Suprapubic skin (tissue), 4 donors: ENCODE data around the gene C11orf68. TPM values are rescaled to one million over a fixed set of nuclear protein-coding genes. Genes with fewer than 3 reads are reported as not detected.

Source experiments
- DNase-seq, 2 donors: peaks; one replicate each; pipeline ENCODE4 v3.0.0-alpha.2; 2019; ENCODE audit warnings: low spot score in 2 of 2
- H3K27ac ChIP-seq: fragments of 200-600 bp; sonication (generic); one replicate; pipeline ENCODE4 v1.5.1; 2019
- H3K27me3 ChIP-seq: fragments of 200-600 bp; sonication (generic); one replicate; pipeline ENCODE4 v1.5.1; 2019
- H3K36me3 ChIP-seq: fragments of 200-600 bp; sonication (generic); one replicate; pipeline ENCODE4 v1.5.1; 2019
- H3K4me1 ChIP-seq: fragments of 200-600 bp; sonication (generic); one replicate; pipeline ENCODE4 v1.5.1; 2019
- H3K4me3 ChIP-seq: fragments of 200-600 bp; sonication (generic); one replicate; pipeline ENCODE4 v1.5.1; 2019; ENCODE audit warnings: mild to moderate bottlenecking
- H3K9me3 ChIP-seq: fragments of 200-600 bp; sonication (generic); one replicate; pipeline ENCODE4 v1.5.1; 2019
- CTCF ChIP-seq, 2 donors: fragments of 200-600 bp in 1 of 2; fragments of 450-650 bp in 1 of 2; sonication (generic) in 1 of 2; IDR thresholded peaks; one replicate each; pipeline ENCODE4 v1.5.1; 2016 to 2019; ENCODE audit warnings: antibody characterized with exemption in 2 of 2, mild to moderate bottlenecking in 1 of 2, moderate library complexity in 1 of 2
- EP300 ChIP-seq: sonication (generic); formaldehyde crosslinking; IDR thresholded peaks from one replicate; pipeline ENCODE4 v1.6.1; 2017; ENCODE audit warnings: antibody characterized with exemption
- POLR2A ChIP-seq, 2 donors: fragments of 450-650 bp; IDR thresholded peaks; one replicate each; pipeline ENCODE4 v1.6.1; 2017; ENCODE audit warnings: antibody characterized with exemption in 2 of 2, mild to moderate bottlenecking in 2 of 2, moderate library complexity in 2 of 2
- POLR2AphosphoS5 ChIP-seq, 3 donors: sonication (generic); formaldehyde crosslinking; IDR thresholded peaks; one replicate each; pipeline ENCODE4 v1.6.1; 2017; ENCODE audit warnings: antibody characterized with exemption in 3 of 3
- WGBS: methylation state at CpG from one replicate; pipeline ENCODE4 v1.1.5; 2018; 5-methylcytosine and 5-hydroxymethylcytosine counted together
- total RNA-seq, 4 donors: library from RNA; depleted of rRNA; stranded (reverse); fragments of >200 nt; gene quantifications; one replicate each; pipeline ENCODE4 v1.1.0, GENCODE V29; 2016

Gene C11orf68
- total RNA-seq, 4 donors from 2014 or later = 17.4 to 21.6 (median 19.5) TPM

DNA sequence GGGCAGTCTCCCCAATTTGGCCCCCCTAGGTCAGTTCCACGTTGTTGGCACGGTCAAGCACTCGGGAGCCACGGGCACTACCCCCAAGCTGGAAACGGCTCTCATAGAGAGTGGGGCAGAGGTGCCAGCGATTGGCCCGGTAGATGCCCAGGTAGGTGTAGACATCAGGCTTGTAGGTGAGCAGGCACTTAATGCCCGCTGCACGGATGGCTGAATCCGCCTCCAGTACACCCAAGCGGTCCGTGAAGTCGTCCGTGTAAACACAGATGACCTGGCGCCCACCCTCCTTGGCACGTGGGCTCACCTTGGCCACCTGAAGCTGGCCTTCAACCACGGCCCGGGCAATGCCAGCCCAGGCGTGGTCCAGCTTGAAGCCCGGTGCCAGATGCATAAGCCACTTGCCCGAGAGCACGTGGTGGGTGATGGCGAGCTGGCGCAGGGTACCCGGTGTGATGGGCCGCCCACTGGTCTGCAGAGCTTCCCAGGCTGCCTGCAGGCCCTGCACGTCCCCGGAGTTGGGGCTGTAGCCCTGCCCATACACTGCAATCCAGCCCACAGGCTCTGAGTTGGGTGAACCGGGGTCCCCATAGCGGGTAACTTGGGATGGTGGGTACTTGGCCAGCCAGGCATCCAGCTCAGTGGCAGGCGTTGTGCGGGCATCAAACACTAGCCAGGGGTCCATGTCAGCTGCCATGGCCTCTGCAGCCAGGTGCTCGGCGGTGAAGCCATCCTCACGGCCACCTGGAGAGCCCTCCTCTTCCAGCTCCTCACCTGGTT is 1.2 kb downstream of the C11orf68 start:
- DNase-seq = peak in 1 of 2 donors; percentile 74
- peak overlapping the region; percentile 90 for H3K4me3 ChIP-seq
- H3K4me1 ChIP-seq = peaks cover 74% of the 10 kb centered on the region
- no CpG with 5 or more reads among the region's 35 CpGs for WGBS
- no peaks in the 10 kb centered on the region for H3K27me3 ChIP-seq
- H3K9me3 ChIP-seq = no peaks in the 10 kb centered on the region
- H3K27ac ChIP-seq = peak overlapping the region; percentile 98
- peaks cover 10% of the 10 kb centered on the region for H3K36me3 ChIP-seq
- TF ChIP-seq POLR2A (IDR thresholded peaks at IDR 0.05) (no peak), POLR2AphosphoS5 (IDR thresholded peaks at IDR 0.05) (no peak), EP300 (no peak), CTCF (IDR thresholded peaks at IDR 0.05) (no peak)

DNA sequence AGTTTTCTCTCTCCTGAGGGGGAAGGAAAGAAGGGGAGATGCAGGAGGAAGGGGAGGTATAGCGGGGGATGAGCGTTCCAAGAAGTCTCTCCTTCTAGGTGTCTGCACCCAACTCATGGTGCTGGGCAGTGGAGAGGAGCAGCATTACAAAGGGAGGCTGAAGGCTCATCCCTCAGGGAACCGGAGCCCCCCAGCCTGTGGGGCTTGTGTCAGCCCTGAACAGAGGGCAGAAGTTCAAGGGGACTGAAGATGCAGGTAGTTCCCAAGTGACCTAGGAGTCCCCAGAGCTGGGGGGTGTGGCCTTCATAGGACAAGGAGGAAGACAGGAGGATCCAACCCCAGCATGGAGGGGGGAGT is 1.8 kb downstream of the C11orf68 start:
- peaks cover 4% of the 10 kb centered on the region for H3K36me3 ChIP-seq
- H3K9me3 ChIP-seq = no peaks in the 10 kb centered on the region
- 73% methylated on average over 3 of the region's 3 CpGs for WGBS
- no peak for DNase-seq
- H3K4me3 ChIP-seq = peak overlapping the region; percentile 90
- peak overlapping the region; percentile 81 for H3K27ac ChIP-seq
- TF ChIP-seq POLR2AphosphoS5 (IDR thresholded peaks at IDR 0.05) (no peak), POLR2A (IDR thresholded peaks at IDR 0.05) (no peak), EP300 (no peak), CTCF (IDR thresholded peaks at IDR 0.05) (no peak)
- H3K4me1 ChIP-seq = peaks cover 76% of the 10 kb centered on the region
- H3K27me3 ChIP-seq = no peaks in the 10 kb centered on the region

DNA sequence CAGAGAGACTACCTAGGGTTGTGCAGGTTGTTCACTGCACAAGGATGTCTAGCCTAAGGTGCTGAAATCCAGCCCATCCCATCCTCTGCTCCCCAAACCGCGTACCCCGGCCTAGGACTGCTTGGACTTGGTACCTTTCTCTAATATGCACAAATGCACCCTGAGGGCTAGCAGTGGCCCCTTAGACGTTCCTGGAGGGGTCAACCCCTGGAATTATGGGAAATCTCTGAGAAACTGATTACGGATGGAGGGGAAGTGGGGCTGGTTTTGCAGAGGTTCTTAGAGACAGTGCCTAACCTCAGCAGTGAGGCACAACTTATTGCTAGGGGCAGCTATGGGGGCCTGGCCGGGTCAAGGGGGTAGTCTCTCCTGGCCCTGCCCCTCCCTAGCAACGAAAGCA is 2.5 kb downstream of the C11orf68 start:
- no peaks in the 10 kb centered on the region for H3K27me3 ChIP-seq
- DNase-seq = peak in 1 of 2 donors; percentile 76
- H3K9me3 ChIP-seq = no peaks in the 10 kb centered on the region
- no peak for TF ChIP-seq POLR2AphosphoS5 (IDR thresholded peaks at IDR 0.05)
- no peak for TF ChIP-seq CTCF (IDR thresholded peaks at IDR 0.05)
- no peak for TF ChIP-seq POLR2A (IDR thresholded peaks at IDR 0.05)
- no peak for TF ChIP-seq EP300
- peak overlapping the region; percentile 6 for H3K4me3 ChIP-seq
- 60% methylated on average over 3 of the region's 7 CpGs for WGBS
- no peaks in the 10 kb centered on the region for H3K36me3 ChIP-seq
- H3K27ac ChIP-seq = peak overlapping the region; percentile 81
- peaks cover 82% of the 10 kb centered on the region for H3K4me1 ChIP-seq

DNA sequence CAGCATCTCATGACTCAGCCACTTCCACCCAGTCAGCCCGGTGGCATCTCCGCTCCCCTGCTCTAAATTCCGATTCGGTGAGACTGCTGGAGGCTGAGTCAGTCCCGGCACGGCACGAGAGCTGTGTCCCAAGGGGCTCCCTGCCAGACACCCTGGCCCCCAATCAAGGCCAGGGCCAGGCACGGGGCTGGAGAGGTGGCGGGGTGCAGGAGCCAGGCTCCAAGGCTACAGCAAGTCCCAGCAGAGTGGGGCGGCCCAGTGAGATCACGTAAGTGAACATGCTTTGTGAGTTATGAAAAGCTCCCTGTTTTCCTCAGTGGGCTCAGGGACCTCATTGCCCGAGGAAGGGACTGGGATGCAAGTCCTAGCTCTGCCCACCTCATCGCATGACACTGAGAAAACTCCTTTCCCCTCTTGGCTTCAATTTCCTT is 3.0 kb downstream of the C11orf68 start:
- Histone ChIP-seq H3K27me3 (no peaks in the 10 kb centered on the region), H3K27ac (peak overlapping the region; percentile 81), H3K4me1 (peaks cover 81% of the 10 kb centered on the region), H3K9me3 (no peaks in the 10 kb centered on the region), H3K36me3 (no peaks in the 10 kb centered on the region), H3K4me3 (peak overlapping the region; percentile 6)
- peak; percentile 93 to 94 for DNase-seq
- TF ChIP-seq CTCF (IDR thresholded peaks at IDR 0.05) (no peak), POLR2AphosphoS5 (IDR thresholded peaks at IDR 0.05) (peak in 1 of 3 donors; percentile 76), POLR2A (IDR thresholded peaks at IDR 0.05) (peak in 1 of 2 donors; percentile 12)
- WGBS = 5% methylated on average over 5 of the region's 13 CpGs

DNA sequence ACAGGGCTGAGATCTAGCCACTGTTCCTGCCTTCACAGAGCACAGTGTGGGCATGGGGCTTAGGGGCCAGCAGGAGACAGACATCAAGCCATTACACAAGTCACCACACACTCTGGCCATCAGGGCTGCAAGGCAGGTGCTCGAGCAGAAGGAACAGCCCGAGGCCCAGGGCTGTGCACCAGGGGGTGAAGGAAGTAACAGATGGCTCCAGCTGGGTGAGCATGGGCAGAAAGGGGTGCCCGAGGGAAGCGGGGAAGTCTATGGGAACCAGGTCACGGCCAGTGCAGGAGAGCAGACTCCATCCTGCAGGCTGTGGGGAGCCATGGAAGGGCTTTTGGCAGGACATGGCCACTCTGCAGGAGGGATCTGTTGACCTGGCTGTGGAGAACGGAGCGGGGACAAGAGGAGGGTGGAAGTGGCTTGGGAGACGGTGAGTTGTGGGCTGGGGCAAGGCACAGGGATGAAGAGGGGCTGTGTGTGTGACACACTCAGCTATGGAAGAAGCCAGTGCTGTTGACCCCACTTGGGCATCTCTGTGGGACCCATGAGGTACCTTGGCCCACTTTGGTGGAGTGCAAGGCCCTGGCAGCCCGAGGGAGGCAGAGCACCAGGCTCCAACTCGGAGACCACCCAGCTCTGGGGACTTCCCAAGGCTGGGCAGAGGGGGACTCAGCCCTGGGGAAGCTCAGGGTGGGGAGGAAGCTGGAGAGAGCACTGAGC is 3.6 kb downstream of the C11orf68 start:
- Histone ChIP-seq H3K27me3 (no peaks in the 10 kb centered on the region), H3K9me3 (no peaks in the 10 kb centered on the region), H3K4me3 (peak overlapping the region; percentile 6), H3K36me3 (no peaks in the 10 kb centered on the region), H3K4me1 (peaks cover 76% of the 10 kb centered on the region), H3K27ac (peak overlapping the region; percentile 81)
- no peak for TF ChIP-seq EP300
- TF ChIP-seq POLR2A (IDR thresholded peaks at IDR 0.05) = no peak
- TF ChIP-seq POLR2AphosphoS5 (IDR thresholded peaks at IDR 0.05) = no peak
- no peak for TF ChIP-seq CTCF (IDR thresholded peaks at IDR 0.05)
- peak in 1 of 2 donors; percentile 73 for DNase-seq
- 52% methylated on average over 7 of the region's 10 CpGs for WGBS
